ENCODE data around the gene BARHL2. TPM values are rescaled to one million over a fixed set of nuclear protein-coding genes. Genes with fewer than 3 reads are reported as not detected.

BARHL2 gene
- total RNA-seq, result not detected in 2 replicates

GRCh38 chr1:90716552-90717355 is at the start of gene BARHL2:
Gene BARHL2 (minus strand): TSS chr1:90717302. CDS start chr1:90717195, 107 bp downstream.

Data from tracheal epithelial cell (primary cell).